Dedifferentiated amniotic fluid mesenchymal stem cell (primary cell): ENCODE data around the gene CCR7.
"Not testable (repeated sequence)": the region's sequence is repeated elsewhere in the genome, so short reads cannot be mapped to it uniquely, and the experiment has no call there.

Source experiments
- DNase-seq: peaks from one replicate; pipeline ENCODE4 v3.0.0-alpha.2; 2016; ENCODE audit errors: extremely low spot score

CCR7 gene

GRCh38 chr17:40551091-40551878 is 14.0 kb downstream of the CCR7 start:
- peak; percentile 95 for DNase-seq

- peak; percentile 46 for DNase-seq
Observed at GRCh38 chr17:40550608-40551007, 14.7 kb downstream of the CCR7 start.

- DNase-seq = no peak
Observed at GRCh38 chr17:40548982-40549685, 16.1 kb downstream of the CCR7 start.

GRCh38 chr17:40548491-40548981 is 16.7 kb downstream of the CCR7 start:
- DNase-seq = no peak

- DNase-seq = no peak
Observed at GRCh38 chr17:40547785-40548478, 17.3 kb downstream of the CCR7 start.

- DNase-seq = no peak
Observed at GRCh38 chr17:40547079-40547784, 18.0 kb downstream of the CCR7 start.

GRCh38 chr17:40546497-40546896 is 18.8 kb downstream of the CCR7 start:
- not testable (repeated sequence) for DNase-seq

GRCh38 chr17:40545660-40546059 is 19.6 kb downstream of the CCR7 start:
- DNase-seq = no peak

GRCh38 chr17:40542558-40543411 is 22.5 kb downstream of the CCR7 start:
- DNase-seq = peak; percentile 67

- DNase-seq = no peak
Observed at GRCh38 chr17:40541873-40542557, 23.3 kb downstream of the CCR7 start.

- DNase-seq = no peak
Observed at GRCh38 chr17:40541060-40541872, 24.0 kb downstream of the CCR7 start.

GRCh38 chr17:40540448-40540847 is 24.8 kb downstream of the CCR7 start:
- DNase-seq = no peak

GRCh38 chr17:40539711-40540411 is 25.4 kb downstream of the CCR7 start:
- DNase-seq = no peak

- no peak for DNase-seq
Observed at GRCh38 chr17:40538936-40539705, 26.2 kb downstream of the CCR7 start.

- no peak for DNase-seq
Observed at GRCh38 chr17:40538019-40538935, 27.0 kb downstream of the CCR7 start.

GRCh38 chr17:40536295-40537171 is 28.7 kb downstream of the CCR7 start:
- DNase-seq = no peak
